SHP77 (cell line): ENCODE data around the gene ETDC.
"Not testable (repeated sequence)": the region's sequence is repeated elsewhere in the genome, so short reads cannot be mapped to it uniquely, and the experiment has no call there.

Source experiments
- DNase-seq, 2 experiments: peaks; one replicate each; lab custom pipeline; 2025; lab: John Stamatoyannopoulos, UW

ETDC gene

DNA sequence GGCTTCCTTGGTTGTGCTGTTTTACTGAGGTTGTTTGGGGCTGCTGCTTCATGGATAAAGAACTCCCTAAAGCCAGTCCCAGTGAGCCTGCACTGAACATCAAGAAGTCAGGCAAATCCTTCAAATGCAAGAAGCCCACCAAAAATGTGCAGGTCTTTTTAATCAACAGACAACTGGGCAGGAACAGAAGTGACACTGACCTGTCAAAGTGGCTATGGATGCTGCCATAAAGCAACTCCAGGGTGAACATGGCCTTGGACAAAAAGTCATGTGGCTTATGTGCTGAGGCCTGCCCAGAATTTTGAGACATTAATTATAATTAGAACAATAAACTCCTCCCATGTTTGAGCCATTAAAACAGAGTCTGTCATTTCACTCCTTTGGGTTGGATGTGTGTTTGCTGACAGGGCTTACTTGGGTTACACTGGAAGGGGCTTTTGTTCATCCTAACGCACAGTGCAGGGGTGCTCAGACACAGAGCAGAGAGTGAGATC lies at the start of gene ETDC:
Gene ETDC, plus strand, starts transcription at position 51 of the 494 bp plus-strand sequence. Its CDS starts 0 bp downstream, at position 51.
- DNase-seq = no peak

DNA sequence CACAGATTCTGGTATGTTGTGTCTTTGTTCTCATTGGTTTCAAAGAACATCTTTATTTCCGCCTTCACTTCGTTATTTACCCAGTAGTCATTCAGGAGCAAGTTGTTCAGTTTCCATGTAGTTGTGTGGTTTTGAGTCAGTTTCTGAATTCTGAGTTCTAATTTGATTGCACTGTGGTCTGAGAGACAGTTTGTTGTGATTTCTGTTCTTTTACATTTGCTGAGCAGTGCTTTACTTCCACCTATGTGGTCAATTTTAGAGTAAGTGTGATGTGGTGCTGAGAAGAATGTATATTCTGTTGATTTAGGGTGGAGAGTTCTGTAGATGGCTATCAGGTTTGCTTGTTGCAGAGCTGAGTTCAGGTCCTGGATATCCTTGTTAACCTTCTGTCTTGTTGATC lies 48.3 kb upstream of the ETDC start:
- not testable (repeated sequence) for DNase-seq

DNA sequence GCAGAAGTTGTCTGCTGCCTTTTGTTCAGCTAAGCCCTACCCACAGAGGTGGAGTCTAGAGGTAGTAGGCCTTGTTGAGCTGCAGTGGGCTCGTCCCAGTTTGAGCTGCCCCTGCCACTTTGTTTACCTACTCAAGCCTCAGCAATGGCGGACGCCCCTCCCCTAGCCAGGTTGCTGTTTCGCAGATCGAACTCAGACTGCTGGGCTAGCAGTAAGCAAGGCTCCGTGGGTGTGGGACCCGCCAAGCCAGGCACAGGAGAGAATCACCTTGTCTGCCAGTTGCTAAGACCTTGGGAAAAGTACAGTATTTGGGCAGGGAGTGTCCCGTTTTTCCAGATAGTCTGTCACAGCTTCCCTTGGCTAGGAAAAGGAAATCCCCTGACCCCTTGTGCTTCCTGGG lies 45.9 kb upstream of the ETDC start:
- DNase-seq = not testable (repeated sequence)

DNA sequence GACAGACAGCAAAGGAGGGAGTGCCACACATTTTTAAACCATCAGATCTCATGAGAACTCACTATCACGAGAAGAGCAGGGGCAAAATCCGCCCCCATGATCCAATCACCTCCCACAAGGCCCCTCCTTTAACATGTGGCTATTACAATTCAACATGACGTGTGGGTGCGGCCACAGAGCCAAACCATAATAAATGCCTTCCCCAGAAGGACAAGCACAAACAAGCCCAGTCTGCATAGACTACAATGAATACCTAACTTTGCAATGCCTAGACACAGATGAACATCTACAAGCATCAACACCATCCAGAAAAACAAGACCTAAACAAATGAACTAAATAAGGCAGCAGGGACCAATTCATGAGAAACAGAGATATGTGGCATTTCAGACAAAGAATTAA lies 45.1 kb upstream of the ETDC start:
- no peak for DNase-seq

DNA sequence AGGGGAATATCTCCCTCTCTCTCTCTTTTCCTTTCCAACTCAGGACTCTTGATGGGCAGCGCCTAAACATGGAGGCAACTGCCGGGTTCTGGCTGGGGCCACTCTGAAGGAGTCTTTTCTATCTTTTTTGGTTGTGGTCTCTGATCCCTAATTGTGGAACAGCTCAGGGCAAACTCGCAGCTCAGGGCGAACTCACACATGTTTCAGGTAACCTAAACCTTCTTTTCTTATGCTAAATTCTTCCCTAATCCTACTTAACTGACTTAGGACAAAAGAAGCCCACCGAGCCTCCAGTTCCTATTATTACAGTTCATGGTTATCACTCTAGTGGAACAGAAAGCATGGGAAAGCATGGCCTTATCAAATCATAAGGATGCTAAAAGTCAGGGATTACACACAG lies 36.1 kb upstream of the ETDC start:
- no peak for DNase-seq

DNA sequence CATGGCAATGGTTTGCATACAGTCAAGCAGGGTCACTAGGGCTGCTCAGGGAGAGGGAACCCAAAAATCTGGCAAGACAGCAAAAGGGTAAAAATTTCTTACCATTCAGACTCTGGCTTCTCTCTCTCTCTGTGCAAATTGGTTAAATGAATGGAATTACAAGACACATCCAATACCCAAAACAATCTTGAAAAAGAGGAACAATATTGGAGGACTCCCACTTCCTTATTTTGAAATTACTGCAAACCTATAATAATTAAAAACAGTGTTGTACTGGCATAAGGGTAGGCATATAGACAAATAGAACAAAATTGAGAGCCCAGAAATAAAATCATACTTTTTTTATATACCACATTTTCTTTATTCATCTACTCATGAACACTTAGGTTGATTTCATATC lies 33.3 kb upstream of the ETDC start:
- no peak for DNase-seq

DNA sequence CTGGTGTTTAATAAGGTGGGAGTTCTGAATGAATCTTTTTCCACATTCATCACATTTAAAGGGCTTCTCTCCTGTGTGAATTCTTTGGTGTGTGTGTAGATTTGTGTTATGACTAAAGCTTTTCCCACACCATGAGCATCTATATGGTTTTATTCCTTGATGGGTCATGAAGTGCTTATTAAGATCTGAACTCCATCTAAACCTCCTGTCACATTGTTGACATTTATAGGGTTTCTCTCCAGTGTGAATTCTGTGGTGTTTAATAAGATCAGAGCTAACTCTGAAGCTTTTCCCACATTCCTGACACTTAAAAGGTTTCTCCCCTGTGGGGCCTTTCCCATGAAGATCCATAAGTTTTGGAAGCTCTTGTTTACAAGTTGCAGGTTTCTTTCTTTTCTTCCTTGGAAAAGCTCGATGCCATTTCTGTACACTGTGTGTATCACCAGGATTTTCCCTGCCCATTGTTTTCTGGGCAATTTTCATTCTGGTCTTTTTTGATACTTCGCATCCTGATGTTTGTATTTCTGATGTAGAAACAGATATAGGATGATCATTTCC lies 21.9 kb upstream of the ETDC start:
- DNase-seq = no peak

DNA sequence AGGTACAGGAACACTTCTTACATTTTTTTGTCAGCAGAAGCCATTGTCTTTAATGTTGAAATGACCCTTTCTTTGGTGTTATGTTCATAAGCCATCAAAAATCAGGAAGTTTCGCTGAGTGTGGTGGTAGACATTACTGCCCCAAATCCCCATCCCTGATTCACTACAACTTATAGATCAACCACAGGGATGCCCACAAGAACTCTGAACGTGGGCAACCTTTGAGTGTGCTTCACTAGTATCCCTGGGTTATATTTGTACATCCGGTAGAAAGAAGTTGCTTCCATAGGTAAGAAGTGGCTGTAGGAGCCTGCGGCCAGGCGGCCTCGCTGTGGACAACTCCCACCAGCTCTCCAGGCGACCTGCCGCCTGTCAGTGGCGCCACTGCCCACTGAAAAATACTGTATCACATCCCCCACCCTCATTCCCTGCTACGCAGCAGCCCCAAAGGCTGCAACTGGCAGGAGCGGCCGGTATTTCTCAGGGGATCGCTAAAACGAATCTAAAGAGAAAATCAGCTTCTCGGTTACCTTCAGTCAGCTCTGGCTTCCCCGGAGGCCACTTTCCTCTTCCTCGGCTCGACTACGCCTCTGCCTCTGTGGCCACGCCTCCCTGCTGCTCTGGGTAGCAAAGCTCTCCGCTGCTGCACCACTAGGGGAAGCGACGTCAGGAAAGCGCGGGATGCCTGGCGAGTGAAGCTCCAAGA lies 13.9 kb upstream of the ETDC start:
- DNase-seq = no peak

DNA sequence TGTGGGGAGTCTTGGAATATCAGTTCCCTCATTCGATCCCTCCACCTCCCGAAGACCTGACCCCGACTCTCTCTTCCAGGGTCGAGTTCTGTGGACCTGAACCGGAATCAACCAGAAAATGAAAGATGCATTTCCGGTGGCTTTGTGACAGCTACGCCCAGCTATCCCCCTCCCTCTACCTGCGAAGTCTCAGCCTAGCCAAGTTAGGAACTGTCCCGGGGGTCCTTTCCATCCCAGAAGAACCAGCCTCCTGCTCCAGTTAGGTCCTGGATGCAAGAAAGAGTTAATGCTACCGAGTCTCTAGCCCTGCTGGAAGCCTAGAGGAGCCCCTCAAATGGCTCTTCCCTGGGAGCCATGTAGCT lies 13.4 kb upstream of the ETDC start:
- no peak for DNase-seq

DNA sequence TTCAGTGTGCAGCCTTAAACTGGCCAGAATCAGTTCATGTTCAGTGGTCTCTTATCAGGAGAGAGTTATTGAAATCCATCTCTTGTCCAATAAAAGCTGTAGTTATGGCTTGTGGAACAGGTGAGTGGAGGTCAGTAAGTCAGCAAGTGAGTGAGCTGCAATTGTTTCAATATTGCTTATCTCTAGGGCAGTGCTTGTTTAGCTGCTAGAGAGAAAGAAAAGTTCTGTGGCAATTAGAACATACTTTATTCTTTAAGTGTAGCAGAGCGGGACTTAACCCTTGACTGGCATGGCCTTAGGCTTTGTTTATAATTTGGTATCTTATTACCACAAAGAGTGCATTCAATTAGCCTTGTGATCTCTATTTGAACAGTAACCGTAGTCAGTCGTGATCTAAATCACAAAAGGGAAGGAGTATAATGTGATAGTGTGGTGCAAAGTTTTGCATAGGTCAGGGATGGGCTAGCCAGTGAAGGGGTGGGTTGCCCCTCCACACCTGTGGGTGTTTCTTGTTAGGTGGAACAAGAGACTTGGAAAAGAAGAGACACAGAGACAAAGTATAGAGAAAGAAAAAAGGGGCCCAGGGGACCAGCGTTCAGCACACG lies 6.9 kb upstream of the ETDC start:
- DNase-seq = no peak

DNA sequence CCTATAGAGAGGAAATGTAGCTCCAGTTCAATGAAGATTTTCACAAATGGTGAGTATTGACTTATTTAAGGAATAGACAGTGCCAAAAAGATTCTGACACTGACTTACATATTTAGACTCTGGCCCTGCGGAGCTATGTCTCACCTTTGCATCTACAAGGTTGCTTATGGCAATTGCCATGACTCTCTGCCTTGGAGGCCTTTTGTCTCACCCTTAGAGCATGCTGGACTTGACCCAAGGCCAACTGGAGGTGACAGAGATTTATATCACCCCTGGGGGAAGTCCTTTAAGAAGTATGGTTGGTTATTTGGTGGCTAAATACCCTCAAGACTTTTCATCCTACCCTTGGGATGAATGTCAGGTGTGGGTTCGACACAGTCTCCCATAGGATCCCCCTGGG lies 4.5 kb upstream of the ETDC start:
- DNase-seq = no peak

DNA sequence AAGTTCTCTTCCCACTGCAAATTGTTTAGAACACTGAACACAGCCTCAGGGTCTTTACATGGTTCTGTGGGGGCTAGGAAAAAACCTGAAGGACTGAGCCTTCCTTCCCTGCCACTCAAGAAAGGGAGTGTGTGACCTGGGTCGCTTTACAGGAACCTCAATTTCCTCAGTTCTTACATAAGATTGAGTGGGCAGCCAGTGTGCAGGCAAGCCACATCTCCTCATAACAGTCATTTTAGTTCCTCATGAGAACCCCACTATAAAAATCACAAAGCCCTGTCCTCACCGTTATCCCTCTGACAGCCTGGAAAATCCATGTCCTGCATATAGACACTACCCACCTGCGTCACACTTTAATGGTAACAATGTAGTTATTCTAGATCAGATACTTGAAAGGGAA lies 2.1 kb upstream of the ETDC start:
- no peak for DNase-seq

DNA sequence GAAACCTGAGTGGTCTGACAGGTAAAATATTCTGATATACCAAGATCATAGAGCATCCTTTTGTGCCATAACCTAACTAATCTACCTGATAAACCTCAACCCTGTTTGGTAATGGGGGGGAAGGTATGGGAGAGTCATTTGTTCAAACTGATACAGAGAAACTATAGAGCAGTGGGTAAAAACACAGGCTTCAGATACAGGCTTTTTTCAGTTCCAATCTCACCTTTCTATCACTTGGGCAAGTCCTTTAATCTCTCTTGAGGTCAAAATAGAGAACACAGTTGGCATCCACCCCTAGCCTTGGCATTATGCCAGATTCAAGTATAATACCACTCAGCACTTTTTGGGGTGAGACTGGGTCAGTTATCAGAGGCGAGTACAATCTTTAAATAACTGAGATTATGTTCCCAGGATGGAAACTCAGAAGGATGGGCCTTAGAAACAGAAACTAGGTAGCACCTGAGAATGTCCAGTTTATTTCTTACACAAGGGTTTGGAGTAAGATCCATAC lies 880 bp upstream of the ETDC start:
- no peak for DNase-seq

DNA sequence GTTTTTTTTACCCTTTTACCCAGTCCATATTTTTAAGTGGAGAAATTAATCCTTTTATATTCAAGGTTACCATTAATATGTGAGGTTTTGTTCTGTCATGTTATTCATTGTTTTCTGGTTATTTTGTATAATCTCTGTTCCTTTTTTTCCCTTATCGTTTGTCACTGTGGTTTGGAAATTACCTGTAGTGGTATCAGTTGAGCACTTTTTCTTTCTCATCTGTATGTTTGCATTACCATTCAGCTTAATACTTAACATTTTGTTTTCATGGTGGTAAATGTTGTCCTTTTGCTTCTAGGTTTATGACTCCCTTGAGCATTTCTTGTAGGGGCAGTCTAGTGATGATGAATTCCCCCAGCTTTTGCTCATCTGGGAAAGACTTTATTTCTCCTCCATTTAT lies 6.6 kb downstream of the ETDC start:
- no peak for DNase-seq

DNA sequence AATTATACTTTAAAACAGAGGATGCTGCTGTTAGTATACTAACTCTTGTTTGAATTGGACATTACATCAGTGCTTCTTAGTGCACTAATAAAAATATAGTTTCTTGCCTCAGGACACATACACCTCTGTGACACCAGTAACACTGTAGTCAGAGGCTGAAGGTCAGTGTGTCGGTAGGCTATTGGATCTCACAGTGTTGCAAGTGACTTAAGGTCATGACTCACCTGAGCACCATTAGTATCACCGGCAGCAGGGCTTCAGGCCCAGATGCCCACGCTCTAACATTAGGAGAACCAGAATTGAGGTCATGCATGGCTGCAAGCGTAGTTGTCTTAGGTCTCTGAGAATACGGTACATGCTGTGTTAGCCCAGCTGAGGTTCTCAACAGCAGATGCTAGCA lies 15.2 kb downstream of the ETDC start:
- DNase-seq = no peak

DNA sequence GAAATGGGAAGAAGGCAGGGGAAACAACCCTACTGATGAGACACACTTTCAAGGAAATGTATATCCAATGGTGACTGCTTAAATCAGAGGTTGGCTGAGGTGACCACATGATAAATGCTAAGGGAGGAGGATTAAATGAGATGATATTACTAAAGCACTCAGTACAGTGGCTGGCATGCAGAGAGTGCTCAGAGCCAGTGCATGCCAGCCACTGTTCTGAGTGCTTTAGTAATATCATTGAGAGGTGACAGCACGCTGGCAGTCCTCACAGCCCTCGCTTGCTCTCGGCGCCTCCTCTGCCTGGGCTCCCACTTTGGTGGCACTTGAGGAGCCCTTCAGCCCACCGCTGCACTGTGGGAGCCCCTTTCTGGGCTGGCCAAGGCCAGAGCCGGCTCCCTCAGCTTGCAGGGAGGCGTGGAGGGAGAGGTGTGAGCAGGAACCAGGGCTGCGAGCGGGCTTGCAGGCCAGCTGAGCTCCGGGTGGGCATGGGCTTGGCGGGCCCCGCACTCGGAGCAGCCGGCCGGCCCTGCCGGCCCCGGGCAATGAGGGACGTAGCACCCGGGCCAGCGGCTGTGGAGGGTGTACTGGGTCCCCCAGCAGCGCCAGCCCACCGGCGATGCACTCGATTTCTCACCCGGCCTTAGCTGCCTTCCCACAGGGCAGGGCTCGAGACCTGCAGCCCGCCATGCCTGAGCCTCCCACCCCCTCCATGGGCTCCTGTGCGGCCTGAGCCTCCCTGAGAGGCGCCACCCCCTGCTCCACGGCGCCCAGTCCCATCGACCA lies 15.9 kb downstream of the ETDC start:
- DNase-seq = not testable (repeated sequence)

DNA sequence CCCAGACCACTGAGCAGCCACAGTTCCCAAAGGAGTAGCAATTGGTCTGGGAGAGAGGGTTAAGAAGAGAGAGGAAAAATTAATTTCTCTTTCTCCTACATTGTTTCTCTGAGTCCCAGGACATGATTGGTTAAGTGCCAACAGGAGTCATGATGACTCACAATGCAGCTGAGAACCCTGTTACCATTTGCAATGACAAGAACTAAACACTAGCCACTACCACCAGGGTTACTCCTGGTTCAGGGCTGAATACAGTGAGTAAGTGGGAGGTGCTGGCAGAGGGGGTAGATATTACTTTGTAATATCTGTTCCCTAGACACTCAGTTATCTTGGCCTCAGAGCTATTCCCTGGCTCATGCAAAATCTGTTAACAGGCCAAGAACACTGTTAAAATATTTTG lies 18.0 kb downstream of the ETDC start:
- no peak for DNase-seq

DNA sequence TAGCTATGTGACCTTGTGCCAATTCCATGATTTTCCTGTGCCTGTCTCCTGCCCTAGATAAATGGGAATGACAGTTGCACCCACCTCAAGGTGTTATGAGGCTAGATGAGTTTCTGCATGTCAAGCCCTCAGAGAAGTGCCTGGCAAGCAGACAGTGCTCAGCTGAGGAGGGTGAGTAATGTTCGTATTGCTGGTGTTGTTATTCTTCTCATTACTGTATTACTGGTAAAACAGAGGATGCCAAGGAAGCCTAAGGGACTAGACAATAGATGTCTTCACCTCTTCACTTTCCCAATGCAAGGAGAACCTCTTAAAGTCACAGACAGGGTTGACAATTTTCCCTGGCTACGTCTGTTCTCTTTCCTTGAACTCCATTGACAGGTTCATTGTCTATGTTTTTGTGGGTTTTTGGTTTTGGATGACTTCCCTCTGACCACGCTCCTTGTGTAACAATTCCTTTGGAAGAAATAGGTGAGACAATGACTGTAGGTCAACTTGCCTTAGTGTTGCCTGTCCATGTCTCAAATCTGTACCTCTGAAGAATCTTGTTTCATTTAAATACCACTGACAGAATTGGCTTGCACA lies 19.2 kb downstream of the ETDC start:
- no peak for DNase-seq

DNA sequence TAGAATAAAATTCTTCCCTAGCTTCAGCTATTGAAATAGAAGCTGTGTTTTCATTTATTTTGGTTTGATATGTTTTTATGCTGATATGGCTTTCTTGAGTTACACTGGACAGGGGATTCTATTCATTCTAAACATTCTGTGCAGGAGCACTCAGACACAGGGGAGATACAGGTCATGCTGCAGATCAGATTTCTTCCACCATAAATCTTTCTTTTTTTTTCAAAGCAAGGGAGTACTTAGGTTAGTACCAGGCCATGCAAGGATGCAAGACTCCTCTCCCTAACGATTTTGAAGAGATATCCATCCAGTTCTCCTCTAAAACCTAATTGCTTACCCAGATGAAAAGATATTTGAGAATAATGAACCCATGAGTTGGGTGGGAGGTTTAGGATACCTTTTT lies 21.4 kb downstream of the ETDC start:
- DNase-seq = no peak

DNA sequence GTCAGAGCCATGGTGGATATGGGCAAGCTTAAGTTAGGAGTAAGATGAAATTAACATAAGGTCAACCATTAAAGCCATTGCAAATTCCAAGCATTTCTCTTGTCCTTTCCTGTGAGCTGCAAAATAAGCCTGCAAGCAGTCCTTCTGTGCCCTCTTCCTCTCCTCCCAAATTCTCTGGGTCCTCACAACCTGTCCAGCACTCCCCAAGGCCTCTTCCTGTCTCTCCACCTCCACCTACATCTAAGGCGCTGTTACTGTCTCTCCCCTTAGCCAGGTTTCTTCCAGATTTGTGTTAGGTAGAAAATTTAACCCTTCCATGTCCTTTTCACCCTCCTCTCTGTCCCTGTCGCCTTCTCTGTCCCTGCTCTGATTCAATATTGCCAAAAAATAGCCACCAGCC lies 22.2 kb downstream of the ETDC start:
- DNase-seq = no peak

DNA sequence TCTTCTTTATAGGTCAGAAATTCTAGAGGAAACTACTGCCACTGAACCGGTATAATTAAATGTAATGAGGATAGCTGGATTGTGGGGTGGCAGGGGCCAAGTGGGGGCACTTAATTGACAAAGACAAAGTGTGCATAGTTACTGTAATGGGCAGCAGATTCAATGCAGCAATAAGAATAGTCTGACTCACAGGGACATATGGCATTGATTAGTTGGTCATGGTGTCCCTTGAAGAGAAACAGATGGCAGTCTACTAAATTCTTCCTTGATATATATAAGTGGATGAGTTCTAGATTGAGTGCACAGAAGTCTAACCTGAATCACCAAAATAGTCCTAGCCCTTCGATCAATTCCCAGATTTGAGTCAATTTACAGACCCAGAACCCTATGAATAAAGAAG lies 31.6 kb downstream of the ETDC start:
- DNase-seq = no peak

DNA sequence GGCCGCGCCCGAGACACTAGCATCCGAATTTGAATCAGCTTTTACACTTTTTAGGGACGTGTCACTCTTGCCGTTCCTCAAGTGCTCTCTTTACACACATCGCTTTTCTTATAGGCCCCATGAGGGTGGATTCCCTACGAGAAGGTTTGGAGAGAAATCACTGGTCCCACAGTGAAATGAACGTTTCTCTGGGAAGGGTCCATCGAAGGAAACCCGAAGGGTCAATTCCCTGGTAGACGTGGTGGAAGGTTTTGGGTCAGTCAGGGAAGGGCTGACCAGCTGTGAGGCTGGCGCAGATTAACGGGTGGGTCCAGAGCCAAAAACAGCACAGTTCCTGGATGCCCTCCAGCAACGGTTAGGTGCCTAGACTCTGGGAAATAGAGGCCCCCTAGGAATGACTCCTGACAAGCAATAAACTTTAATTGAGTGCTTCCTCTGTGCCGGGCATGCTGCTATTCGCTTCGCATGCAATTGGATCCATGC lies 35.9 kb downstream of the ETDC start:
- DNase-seq = peak; percentile 4 to 39
